Type B pancreatic cell (in vitro differentiated cells): ENCODE data around the gene MEGF6. TPM values are rescaled to one million over a fixed set of nuclear protein-coding genes. Genes with fewer than 3 reads are reported as not detected.

Experiments used
- DNase-seq: peaks from one replicate; pipeline ENCODE4 v3.0.0; 2021; ENCODE audit warnings: mixed read lengths; ENCODE audit not compliant: unreplicated experiment; ENCODE audit errors: extremely low spot score
- H3K27ac Mint-ChIP-seq: 2 replicates; pipeline ENCODE4 v1.8.0; 2021; ENCODE audit warnings: mild to moderate bottlenecking, mixed read lengths
- H3K27me3 Mint-ChIP-seq: 2 replicates; pipeline ENCODE4 v1.8.0; 2021; ENCODE audit warnings: mixed read lengths
- H3K36me3 Mint-ChIP-seq: 2 replicates; pipeline ENCODE4 v1.8.0; 2021; ENCODE audit warnings: mixed read lengths
- H3K4me1 Mint-ChIP-seq: one replicate; pipeline ENCODE4 v1.8.0; 2021; ENCODE audit warnings: mixed read lengths; ENCODE audit not compliant: unreplicated experiment
- H3K4me3 Mint-ChIP-seq: 2 replicates; pipeline ENCODE4 v1.8.0; 2021; ENCODE audit warnings: mild to moderate bottlenecking, mixed read lengths
- H3K9me3 Mint-ChIP-seq: 2 replicates; pipeline ENCODE4 v1.8.0; 2021; ENCODE audit warnings: mixed read lengths
- long read RNA-seq: library from polyadenylated mRNA; unstranded; transcript quantifications from one replicate; pipeline ENCODE4 v2.0.0, GENCODE V29; 2020
- total RNA-seq: library from RNA; stranded (reverse); gene quantifications from 2 replicates; pipeline ENCODE4 v1.2.1, GENCODE V29; 2021; ENCODE audit warnings: low replicate concordance
- TF ChIP-seq, protein P1 (sequence below): fragments of 200-600 bp; sonication (generic); conservative IDR thresholded peaks from 2 replicates; pipeline ENCODE4 v1.5.0; 2021; ENCODE audit warnings: antibody characterized with exemption, mild to moderate bottlenecking

MEGF6 gene, protein sequence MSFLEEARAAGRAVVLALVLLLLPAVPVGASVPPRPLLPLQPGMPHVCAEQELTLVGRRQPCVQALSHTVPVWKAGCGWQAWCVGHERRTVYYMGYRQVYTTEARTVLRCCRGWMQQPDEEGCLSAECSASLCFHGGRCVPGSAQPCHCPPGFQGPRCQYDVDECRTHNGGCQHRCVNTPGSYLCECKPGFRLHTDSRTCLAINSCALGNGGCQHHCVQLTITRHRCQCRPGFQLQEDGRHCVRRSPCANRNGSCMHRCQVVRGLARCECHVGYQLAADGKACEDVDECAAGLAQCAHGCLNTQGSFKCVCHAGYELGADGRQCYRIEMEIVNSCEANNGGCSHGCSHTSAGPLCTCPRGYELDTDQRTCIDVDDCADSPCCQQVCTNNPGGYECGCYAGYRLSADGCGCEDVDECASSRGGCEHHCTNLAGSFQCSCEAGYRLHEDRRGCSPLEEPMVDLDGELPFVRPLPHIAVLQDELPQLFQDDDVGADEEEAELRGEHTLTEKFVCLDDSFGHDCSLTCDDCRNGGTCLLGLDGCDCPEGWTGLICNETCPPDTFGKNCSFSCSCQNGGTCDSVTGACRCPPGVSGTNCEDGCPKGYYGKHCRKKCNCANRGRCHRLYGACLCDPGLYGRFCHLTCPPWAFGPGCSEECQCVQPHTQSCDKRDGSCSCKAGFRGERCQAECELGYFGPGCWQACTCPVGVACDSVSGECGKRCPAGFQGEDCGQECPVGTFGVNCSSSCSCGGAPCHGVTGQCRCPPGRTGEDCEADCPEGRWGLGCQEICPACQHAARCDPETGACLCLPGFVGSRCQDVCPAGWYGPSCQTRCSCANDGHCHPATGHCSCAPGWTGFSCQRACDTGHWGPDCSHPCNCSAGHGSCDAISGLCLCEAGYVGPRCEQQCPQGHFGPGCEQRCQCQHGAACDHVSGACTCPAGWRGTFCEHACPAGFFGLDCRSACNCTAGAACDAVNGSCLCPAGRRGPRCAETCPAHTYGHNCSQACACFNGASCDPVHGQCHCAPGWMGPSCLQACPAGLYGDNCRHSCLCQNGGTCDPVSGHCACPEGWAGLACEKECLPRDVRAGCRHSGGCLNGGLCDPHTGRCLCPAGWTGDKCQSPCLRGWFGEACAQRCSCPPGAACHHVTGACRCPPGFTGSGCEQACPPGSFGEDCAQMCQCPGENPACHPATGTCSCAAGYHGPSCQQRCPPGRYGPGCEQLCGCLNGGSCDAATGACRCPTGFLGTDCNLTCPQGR (N-terminal part only)
- total RNA-seq: 26.7 and 61.7 TPM in 2 replicates
- long read RNA-seq, partial matches to known transcripts: 1 of 1 reads
- long read RNA-seq, other reads (novel, unspliced or antisense): 0 of 1 reads

DNA sequence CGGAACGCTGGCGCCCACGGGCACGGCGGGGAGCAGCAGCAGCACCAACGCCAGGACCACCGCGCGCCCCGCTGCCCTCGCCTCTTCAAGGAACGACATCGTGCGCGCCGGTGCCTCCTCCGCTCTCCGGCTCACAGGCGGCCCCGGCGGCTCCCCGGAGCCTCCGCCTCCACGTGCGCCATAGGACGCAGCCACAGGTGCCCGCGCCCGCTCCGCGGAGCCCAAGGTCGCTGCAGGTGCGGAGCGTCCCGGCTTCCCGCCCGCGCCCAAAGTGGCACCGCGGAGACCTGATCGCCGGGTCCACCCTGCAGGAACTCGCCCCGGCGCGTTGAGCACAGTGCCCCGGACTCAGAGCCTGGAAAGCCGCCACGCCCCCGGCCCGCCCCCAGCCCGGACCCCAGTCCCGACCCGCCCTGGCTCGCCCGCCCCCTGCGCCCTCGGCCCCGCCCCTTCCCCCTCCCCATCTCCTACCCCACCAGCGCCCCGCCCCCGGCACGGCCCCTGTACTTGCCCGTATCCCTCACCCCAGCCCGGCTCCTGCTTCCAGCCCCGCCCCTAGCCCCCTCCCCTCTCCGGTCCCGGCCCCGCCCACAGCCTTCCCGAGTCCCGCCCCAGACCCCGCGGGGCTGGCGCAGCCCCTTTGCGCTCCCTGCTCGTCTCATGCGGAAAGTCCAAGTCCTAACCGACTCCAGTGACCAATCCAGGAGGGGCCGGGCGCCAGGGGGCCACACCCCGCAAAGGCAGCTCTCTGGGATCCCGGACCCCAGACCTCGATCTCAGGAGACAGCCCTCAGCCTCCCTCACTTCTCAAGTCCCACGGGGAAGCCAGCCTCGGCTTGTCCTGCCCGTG lies at the start of gene MEGF6:
TSS of gene MEGF6 (minus strand) at position 339 of the 850 bp plus-strand sequence. CDS start at position 99, 240 bp downstream.
- H3K36me3 Mint-ChIP-seq: no peaks in the 10 kb centered on the region
- DNase-seq: peak; percentile 95
- no peaks in the 10 kb centered on the region for H3K9me3 Mint-ChIP-seq
- TF ChIP-seq, protein P1, sequence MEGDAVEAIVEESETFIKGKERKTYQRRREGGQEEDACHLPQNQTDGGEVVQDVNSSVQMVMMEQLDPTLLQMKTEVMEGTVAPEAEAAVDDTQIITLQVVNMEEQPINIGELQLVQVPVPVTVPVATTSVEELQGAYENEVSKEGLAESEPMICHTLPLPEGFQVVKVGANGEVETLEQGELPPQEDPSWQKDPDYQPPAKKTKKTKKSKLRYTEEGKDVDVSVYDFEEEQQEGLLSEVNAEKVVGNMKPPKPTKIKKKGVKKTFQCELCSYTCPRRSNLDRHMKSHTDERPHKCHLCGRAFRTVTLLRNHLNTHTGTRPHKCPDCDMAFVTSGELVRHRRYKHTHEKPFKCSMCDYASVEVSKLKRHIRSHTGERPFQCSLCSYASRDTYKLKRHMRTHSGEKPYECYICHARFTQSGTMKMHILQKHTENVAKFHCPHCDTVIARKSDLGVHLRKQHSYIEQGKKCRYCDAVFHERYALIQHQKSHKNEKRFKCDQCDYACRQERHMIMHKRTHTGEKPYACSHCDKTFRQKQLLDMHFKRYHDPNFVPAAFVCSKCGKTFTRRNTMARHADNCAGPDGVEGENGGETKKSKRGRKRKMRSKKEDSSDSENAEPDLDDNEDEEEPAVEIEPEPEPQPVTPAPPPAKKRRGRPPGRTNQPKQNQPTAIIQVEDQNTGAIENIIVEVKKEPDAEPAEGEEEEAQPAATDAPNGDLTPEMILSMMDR: no peak
- peaks cover 10% of the 10 kb centered on the region for H3K27me3 Mint-ChIP-seq
- peak within 1 kb of the TSS; percentile 74 for H3K27ac Mint-ChIP-seq
- H3K4me3 Mint-ChIP-seq: peak within 1 kb of the TSS; percentile 92
- peaks cover 32% of the 10 kb centered on the region for H3K4me1 Mint-ChIP-seq

DNA sequence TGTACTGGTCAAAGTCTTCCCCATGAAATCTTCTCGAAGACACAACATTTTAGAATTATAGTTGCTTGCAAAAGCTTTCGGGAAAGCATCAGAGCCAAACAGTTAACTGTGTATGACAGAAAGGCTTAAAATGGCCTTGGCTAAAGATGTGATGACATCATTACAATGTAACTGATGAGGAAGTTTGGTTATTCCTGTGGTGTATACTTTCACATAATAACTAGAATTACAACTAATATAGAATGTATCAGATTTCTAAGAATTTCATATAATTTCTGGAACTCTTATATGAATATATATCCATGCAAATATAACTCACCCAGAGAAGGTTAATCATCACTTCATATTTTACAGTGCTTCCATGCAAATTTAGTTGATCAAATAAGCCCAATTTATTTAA lies 49.4 kb upstream of the MEGF6 start:
- peaks cover 5% of the 10 kb centered on the region for H3K4me1 Mint-ChIP-seq
- H3K9me3 Mint-ChIP-seq: no peaks in the 10 kb centered on the region
- TF ChIP-seq, protein P1: no peak
- H3K27me3 Mint-ChIP-seq: peaks cover 56% of the 10 kb centered on the region
- H3K36me3 Mint-ChIP-seq: no peaks in the 10 kb centered on the region
- DNase-seq: no peak
- no peak overlapping the region for H3K4me3 Mint-ChIP-seq
- no peak overlapping the region for H3K27ac Mint-ChIP-seq

DNA sequence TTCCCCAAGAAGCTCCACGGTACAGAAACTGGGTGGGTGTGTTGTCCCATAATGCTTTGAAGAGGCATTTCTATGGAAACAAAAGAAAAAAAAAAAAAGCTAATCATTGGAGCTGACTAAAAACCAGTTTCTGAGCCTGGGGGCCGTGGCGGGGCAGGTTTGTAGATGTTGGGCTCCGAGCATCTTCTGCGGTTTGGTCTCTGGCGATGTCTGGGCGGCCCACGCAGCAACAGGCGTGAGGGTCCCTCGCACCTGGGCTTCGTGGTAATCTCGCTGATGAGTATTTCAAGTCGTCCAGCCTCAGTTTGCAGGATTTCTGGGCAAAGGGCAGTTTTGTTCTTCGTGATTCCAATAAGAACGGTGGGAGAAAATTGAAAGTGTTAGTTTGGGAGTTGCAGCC lies 47.8 kb upstream of the MEGF6 start:
- TF ChIP-seq, protein P1: no peak
- H3K4me1 Mint-ChIP-seq: peaks cover 5% of the 10 kb centered on the region
- no peaks in the 10 kb centered on the region for H3K9me3 Mint-ChIP-seq
- no peaks in the 10 kb centered on the region for H3K36me3 Mint-ChIP-seq
- no peak for DNase-seq
- peaks cover 67% of the 10 kb centered on the region for H3K27me3 Mint-ChIP-seq
- H3K4me3 Mint-ChIP-seq: no peak overlapping the region
- H3K27ac Mint-ChIP-seq: no peak overlapping the region

DNA sequence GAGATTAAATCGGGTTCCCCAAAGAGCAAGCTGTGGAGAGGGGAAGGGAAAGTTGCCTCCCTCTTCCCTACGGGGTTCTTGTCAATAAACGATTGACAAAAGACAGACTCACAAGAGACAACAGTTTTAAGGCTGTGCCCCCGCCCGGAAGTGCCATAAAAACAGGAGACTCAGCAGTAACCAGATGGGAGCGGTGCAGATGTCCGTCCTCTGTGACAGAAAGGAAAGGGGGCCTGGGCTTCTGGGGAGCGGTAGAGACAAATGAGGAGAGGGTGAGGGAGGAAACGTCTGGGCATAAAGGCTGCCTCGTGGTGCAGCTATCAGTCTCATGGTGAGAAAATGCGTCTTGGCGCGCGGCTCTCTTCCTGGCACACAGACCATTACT lies 46.9 kb upstream of the MEGF6 start:
- no peak for DNase-seq
- H3K36me3 Mint-ChIP-seq: no peaks in the 10 kb centered on the region
- no peak overlapping the region for H3K4me3 Mint-ChIP-seq
- no peak overlapping the region for H3K27ac Mint-ChIP-seq
- TF ChIP-seq, protein P1: no peak
- peaks cover 74% of the 10 kb centered on the region for H3K27me3 Mint-ChIP-seq
- peaks cover 5% of the 10 kb centered on the region for H3K4me1 Mint-ChIP-seq
- H3K9me3 Mint-ChIP-seq: no peaks in the 10 kb centered on the region
